ENCODE measurements around the gene SPOCD1.

DNA sequence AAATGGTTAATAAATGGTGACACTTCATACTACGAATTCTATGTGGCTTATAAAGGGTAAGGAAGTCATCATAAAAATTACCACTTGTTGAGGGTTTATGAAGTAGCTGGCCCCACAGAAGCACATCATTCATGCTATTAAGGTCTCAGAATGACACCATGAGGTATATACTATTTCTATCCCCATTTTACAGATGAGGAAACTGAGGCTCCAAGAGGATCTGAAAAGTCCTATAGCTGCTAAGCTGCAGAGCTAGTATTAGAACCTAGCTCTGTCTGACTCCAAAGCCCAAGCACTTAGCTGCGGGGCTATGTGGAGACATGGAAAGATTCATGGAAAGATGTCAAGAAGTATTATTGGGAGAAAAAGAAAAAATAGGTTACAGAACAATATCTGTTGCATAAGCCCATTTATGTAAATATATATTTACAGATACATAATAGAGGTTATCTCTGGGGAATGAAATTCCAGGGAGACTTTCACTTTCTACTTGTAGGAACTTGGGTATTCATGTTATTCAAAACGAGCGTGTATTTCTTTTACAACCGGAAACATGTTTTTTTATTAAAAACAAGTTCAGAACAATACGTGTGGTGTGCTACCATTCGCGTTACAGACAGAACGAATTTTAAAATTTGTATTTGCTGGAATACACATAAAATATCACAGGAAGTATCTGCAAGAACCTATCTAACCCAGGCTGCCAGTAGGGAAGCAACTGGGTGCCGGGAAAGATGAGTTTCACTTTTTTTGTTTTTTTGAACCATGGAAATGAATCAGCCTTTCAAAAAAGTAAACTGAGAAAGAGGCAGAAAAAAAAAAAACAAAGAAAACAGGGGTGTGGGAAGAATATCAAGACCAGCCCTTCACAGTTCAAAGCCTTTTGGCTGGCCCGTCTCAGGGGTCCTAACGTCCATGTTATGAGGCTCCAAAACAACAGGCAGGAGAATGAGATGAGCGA lies 13.4 kb downstream of the SPOCD1 start:
- no peak for TF ChIP-seq POLR2AphosphoS5 (IDR thresholded peaks at IDR 0.05; ENCODE audit: low read depth, low read length)
- TF ChIP-seq, protein P1, sequence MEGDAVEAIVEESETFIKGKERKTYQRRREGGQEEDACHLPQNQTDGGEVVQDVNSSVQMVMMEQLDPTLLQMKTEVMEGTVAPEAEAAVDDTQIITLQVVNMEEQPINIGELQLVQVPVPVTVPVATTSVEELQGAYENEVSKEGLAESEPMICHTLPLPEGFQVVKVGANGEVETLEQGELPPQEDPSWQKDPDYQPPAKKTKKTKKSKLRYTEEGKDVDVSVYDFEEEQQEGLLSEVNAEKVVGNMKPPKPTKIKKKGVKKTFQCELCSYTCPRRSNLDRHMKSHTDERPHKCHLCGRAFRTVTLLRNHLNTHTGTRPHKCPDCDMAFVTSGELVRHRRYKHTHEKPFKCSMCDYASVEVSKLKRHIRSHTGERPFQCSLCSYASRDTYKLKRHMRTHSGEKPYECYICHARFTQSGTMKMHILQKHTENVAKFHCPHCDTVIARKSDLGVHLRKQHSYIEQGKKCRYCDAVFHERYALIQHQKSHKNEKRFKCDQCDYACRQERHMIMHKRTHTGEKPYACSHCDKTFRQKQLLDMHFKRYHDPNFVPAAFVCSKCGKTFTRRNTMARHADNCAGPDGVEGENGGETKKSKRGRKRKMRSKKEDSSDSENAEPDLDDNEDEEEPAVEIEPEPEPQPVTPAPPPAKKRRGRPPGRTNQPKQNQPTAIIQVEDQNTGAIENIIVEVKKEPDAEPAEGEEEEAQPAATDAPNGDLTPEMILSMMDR (IDR thresholded peaks at IDR 0.05) = no peak
- TF ChIP-seq, protein P2, sequence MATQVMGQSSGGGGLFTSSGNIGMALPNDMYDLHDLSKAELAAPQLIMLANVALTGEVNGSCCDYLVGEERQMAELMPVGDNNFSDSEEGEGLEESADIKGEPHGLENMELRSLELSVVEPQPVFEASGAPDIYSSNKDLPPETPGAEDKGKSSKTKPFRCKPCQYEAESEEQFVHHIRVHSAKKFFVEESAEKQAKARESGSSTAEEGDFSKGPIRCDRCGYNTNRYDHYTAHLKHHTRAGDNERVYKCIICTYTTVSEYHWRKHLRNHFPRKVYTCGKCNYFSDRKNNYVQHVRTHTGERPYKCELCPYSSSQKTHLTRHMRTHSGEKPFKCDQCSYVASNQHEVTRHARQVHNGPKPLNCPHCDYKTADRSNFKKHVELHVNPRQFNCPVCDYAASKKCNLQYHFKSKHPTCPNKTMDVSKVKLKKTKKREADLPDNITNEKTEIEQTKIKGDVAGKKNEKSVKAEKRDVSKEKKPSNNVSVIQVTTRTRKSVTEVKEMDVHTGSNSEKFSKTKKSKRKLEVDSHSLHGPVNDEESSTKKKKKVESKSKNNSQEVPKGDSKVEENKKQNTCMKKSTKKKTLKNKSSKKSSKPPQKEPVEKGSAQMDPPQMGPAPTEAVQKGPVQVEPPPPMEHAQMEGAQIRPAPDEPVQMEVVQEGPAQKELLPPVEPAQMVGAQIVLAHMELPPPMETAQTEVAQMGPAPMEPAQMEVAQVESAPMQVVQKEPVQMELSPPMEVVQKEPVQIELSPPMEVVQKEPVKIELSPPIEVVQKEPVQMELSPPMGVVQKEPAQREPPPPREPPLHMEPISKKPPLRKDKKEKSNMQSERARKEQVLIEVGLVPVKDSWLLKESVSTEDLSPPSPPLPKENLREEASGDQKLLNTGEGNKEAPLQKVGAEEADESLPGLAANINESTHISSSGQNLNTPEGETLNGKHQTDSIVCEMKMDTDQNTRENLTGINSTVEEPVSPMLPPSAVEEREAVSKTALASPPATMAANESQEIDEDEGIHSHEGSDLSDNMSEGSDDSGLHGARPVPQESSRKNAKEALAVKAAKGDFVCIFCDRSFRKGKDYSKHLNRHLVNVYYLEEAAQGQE (IDR thresholded peaks at IDR 0.05; ENCODE audit: insufficient read depth in 1 of 2, low read depth in 2 of 2, low read length in 1 of 2) = no peak
- no peak for TF ChIP-seq SIN3A (IDR thresholded peaks at IDR 0.05; ENCODE audit: borderline replicate concordance, insufficient read depth, low read depth, low read length)

Measured in Panc1 (cell line).